Neural crest cell (in vitro differentiated cells): ENCODE results near the gene MYH16. TPM values are rescaled to one million over a fixed set of nuclear protein-coding genes. Genes with fewer than 3 reads are reported as not detected.
"Not testable (repeated sequence)": the region's sequence is repeated elsewhere in the genome, so short reads cannot be mapped to it uniquely, and the experiment has no call there.

Experiments
- DNase-seq: peaks from one replicate; pipeline ENCODE4 v3.0.0; 2021; ENCODE audit warnings: low read depth, mixed read lengths, low spot score
- H3K27ac Mint-ChIP-seq: one replicate; pipeline ENCODE4 v1.8.0; 2021; ENCODE audit warnings: mild to moderate bottlenecking, mixed read lengths; ENCODE audit not compliant: unreplicated experiment
- H3K27me3 Mint-ChIP-seq: 2 replicates; pipeline ENCODE4 v1.8.0; 2021; ENCODE audit warnings: low read depth, mild to moderate bottlenecking, mixed read lengths
- H3K36me3 Mint-ChIP-seq: 2 replicates; pipeline ENCODE4 v1.8.0; 2021; ENCODE audit warnings: low read depth, mild to moderate bottlenecking, mixed read lengths
- H3K4me1 Mint-ChIP-seq: 2 replicates; pipeline ENCODE4 v1.8.0; 2021; ENCODE audit warnings: mixed read lengths
- H3K4me3 Mint-ChIP-seq: one replicate; pipeline ENCODE4 v1.8.0; 2021; ENCODE audit warnings: mild to moderate bottlenecking, mixed read lengths
- H3K9me3 Mint-ChIP-seq: 2 replicates; pipeline ENCODE4 v1.8.0; 2021; ENCODE audit warnings: mixed read lengths
- CTCF ChIP-seq: fragments of 200-600 bp; sonication (generic); conservative IDR thresholded peaks from 2 replicates; pipeline ENCODE4 v1.5.0; 2021; ENCODE audit warnings: antibody characterized with exemption, mild to moderate bottlenecking
- total RNA-seq: library from RNA; stranded (reverse); gene quantifications from 2 replicates; pipeline ENCODE4 v1.2.1, GENCODE V29; 2021

The MYH16 gene
- total RNA-seq, 1 donor from 2014 or later = not detected

- Mint-ChIP-seq H3K4me3 (no peak overlapping the region), H3K9me3 (no peaks in the 10 kb centered on the region), H3K36me3 (peaks cover 8% of the 10 kb centered on the region), H3K4me1 (peaks cover 35% of the 10 kb centered on the region), H3K27me3 (no peaks in the 10 kb centered on the region), H3K27ac (no peak overlapping the region)
- no peak for TF ChIP-seq CTCF
- DNase-seq = no peak
Observed at GRCh38 chr7:99331002-99331401, 58.4 kb downstream of the MYH16 start.

- H3K36me3 Mint-ChIP-seq = peaks cover 25% of the 10 kb centered on the region
Observed at GRCh38 chr7:99339595-99339994, 67.0 kb downstream of the MYH16 start.

GRCh38 chr7:99340659-99341058 lies 68.0 kb downstream of the MYH16 start:
- Mint-ChIP-seq H3K4me1 (no peaks in the 10 kb centered on the region), H3K27me3 (no peaks in the 10 kb centered on the region), H3K36me3 (peaks cover 21% of the 10 kb centered on the region), H3K27ac (no peak overlapping the region), H3K4me3 (no peak overlapping the region), H3K9me3 (no peaks in the 10 kb centered on the region)
- DNase-seq = no peak
- TF ChIP-seq CTCF = no peak

More at GRCh38 chr7:99339595-99339994, 67.0 kb downstream of the MYH16 start:
- DNase-seq = no peak
- Mint-ChIP-seq H3K9me3 (no peaks in the 10 kb centered on the region), H3K27ac (no peak overlapping the region), H3K4me3 (no peak overlapping the region), H3K27me3 (no peaks in the 10 kb centered on the region), H3K4me1 (no peaks in the 10 kb centered on the region)
- no peak for TF ChIP-seq CTCF

GRCh38 chr7:99344061-99344647 lies 71.5 kb downstream of the MYH16 start:
- Mint-ChIP-seq H3K36me3 (peaks cover 23% of the 10 kb centered on the region), H3K9me3 (no peaks in the 10 kb centered on the region), H3K4me3 (no peak overlapping the region), H3K27me3 (no peaks in the 10 kb centered on the region), H3K4me1 (no peaks in the 10 kb centered on the region), H3K27ac (no peak overlapping the region)
- no peak for TF ChIP-seq CTCF
- no peak for DNase-seq

GRCh38 chr7:99350641-99351040 lies 78.0 kb downstream of the MYH16 start:
- DNase-seq, H3K27me3 Mint-ChIP-seq, H3K4me3 Mint-ChIP-seq, H3K27ac Mint-ChIP-seq, H3K9me3 Mint-ChIP-seq, H3K4me1 Mint-ChIP-seq: not testable (repeated sequence)
- H3K36me3 Mint-ChIP-seq = peaks cover 23% of the 10 kb centered on the region

- Mint-ChIP-seq H3K4me1 (peaks cover 4% of the 10 kb centered on the region), H3K27ac (no peak overlapping the region), H3K36me3 (peaks cover 28% of the 10 kb centered on the region), H3K4me3 (no peak overlapping the region), H3K27me3 (no peaks in the 10 kb centered on the region), H3K9me3 (no peaks in the 10 kb centered on the region)
- TF ChIP-seq CTCF = no peak
- no peak for DNase-seq
Observed at GRCh38 chr7:99352247-99352646, 79.6 kb downstream of the MYH16 start.
